ENCODE measurements around the gene SHISA3. TPM values are rescaled to one million over a fixed set of nuclear protein-coding genes. Genes with fewer than 3 reads are reported as not detected.

SHISA3 gene
- total RNA-seq, 1 donor: not detected

DNA sequence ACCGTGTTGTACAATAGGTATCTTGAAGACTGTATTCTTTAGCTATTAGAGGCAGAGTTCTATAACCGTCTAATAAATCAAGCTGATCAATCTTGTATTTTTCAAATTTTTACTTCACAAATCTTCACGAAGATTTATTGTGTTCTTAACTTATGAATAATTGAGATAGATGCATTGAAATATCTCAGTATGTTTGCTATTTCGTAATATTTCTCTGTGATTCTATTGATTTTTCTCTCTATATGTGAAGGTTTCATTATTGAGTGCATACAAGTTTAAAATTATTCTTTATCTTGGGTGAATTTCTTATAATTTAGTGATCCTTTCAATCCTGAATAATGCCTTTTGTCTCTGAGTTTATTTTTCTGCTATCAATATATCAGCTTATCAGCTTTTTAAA is 19.8 kb upstream of the SHISA3 start:
- Histone ChIP-seq H3K27ac (ENCODE audit: low read depth, low read length) (no peak overlapping the region), H2AFZ (ENCODE audit: low read length) (no peak overlapping the region)

GRCh38 chr4:42381666-42382065 is 15.6 kb upstream of the SHISA3 start:
- Histone ChIP-seq H3K79me2 (ENCODE audit: insufficient read depth, low read length) (no peaks in the 10 kb centered on the region), H3K27me3 (ENCODE audit: insufficient read depth, low read length) (no peaks in the 10 kb centered on the region), H3K4me2 (ENCODE audit: insufficient read depth, low read length) (no peak overlapping the region), H3K4me3 (ENCODE audit: insufficient read depth, low read length) (no peak overlapping the region), H3K9me3 (ENCODE audit: low read depth, low read length) (no peaks in the 10 kb centered on the region), H3K36me3 (ENCODE audit: insufficient read depth, low read length) (no peaks in the 10 kb centered on the region), H2AFZ (ENCODE audit: low read length) (no peak overlapping the region), H3K27ac (ENCODE audit: low read depth, low read length) (no peak overlapping the region), H3K4me1 (ENCODE audit: insufficient read depth, low read length) (no peaks in the 10 kb centered on the region), H4K20me1 (ENCODE audit: insufficient read depth, low read length) (no peaks in the 10 kb centered on the region)
- DNase-seq (ENCODE audit: insufficient read length, low spot score, missing footprints): no peak
- TF ChIP-seq, protein P1, sequence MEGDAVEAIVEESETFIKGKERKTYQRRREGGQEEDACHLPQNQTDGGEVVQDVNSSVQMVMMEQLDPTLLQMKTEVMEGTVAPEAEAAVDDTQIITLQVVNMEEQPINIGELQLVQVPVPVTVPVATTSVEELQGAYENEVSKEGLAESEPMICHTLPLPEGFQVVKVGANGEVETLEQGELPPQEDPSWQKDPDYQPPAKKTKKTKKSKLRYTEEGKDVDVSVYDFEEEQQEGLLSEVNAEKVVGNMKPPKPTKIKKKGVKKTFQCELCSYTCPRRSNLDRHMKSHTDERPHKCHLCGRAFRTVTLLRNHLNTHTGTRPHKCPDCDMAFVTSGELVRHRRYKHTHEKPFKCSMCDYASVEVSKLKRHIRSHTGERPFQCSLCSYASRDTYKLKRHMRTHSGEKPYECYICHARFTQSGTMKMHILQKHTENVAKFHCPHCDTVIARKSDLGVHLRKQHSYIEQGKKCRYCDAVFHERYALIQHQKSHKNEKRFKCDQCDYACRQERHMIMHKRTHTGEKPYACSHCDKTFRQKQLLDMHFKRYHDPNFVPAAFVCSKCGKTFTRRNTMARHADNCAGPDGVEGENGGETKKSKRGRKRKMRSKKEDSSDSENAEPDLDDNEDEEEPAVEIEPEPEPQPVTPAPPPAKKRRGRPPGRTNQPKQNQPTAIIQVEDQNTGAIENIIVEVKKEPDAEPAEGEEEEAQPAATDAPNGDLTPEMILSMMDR (IDR thresholded peaks at IDR 0.05; ENCODE audit: extremely low read depth, low read depth, low read length): no peak

More for the DNA sequence above, 19.8 kb upstream of the SHISA3 start:
- H3K4me2 ChIP-seq (ENCODE audit: insufficient read depth, low read length): no peak overlapping the region
- H4K20me1 ChIP-seq (ENCODE audit: insufficient read depth, low read length): no peaks in the 10 kb centered on the region
- no peaks in the 10 kb centered on the region for H3K79me2 ChIP-seq (ENCODE audit: insufficient read depth, low read length)
- TF ChIP-seq, protein P1 (IDR thresholded peaks at IDR 0.05; ENCODE audit: extremely low read depth, low read depth, low read length): no peak
- H3K9me3 ChIP-seq (ENCODE audit: low read depth, low read length): no peaks in the 10 kb centered on the region
- no peaks in the 10 kb centered on the region for H3K27me3 ChIP-seq (ENCODE audit: insufficient read depth, low read length)
- no peak for DNase-seq (ENCODE audit: insufficient read length, low spot score, missing footprints)
- no peaks in the 10 kb centered on the region for H3K4me1 ChIP-seq (ENCODE audit: insufficient read depth, low read length)
- no peak overlapping the region for H3K4me3 ChIP-seq (ENCODE audit: insufficient read depth, low read length)
- H3K36me3 ChIP-seq (ENCODE audit: insufficient read depth, low read length): no peaks in the 10 kb centered on the region

GRCh38 chr4:42385516-42385915 is 11.8 kb upstream of the SHISA3 start:
- Histone ChIP-seq H3K27ac (ENCODE audit: low read depth, low read length) (no peak overlapping the region), H3K36me3 (ENCODE audit: insufficient read depth, low read length) (no peaks in the 10 kb centered on the region), H3K4me2 (ENCODE audit: insufficient read depth, low read length) (no peak overlapping the region), H3K4me1 (ENCODE audit: insufficient read depth, low read length) (no peaks in the 10 kb centered on the region), H3K79me2 (ENCODE audit: insufficient read depth, low read length) (no peaks in the 10 kb centered on the region), H2AFZ (ENCODE audit: low read length) (no peak overlapping the region), H3K9me3 (ENCODE audit: low read depth, low read length) (no peaks in the 10 kb centered on the region), H3K27me3 (ENCODE audit: insufficient read depth, low read length) (no peaks in the 10 kb centered on the region), H4K20me1 (ENCODE audit: insufficient read depth, low read length) (no peaks in the 10 kb centered on the region), H3K4me3 (ENCODE audit: insufficient read depth, low read length) (no peak overlapping the region)
- TF ChIP-seq, protein P1 (IDR thresholded peaks at IDR 0.05; ENCODE audit: extremely low read depth, low read depth, low read length): no peak
- no peak for DNase-seq (ENCODE audit: insufficient read length, low spot score, missing footprints)

GRCh38 chr4:42390622-42391354 is 6.5 kb upstream of the SHISA3 start:
- Histone ChIP-seq H3K9me3 (ENCODE audit: low read depth, low read length) (no peaks in the 10 kb centered on the region), H2AFZ (ENCODE audit: low read length) (no peak overlapping the region), H3K27ac (ENCODE audit: low read depth, low read length) (no peak overlapping the region), H3K79me2 (ENCODE audit: insufficient read depth, low read length) (no peaks in the 10 kb centered on the region), H3K4me2 (ENCODE audit: insufficient read depth, low read length) (no peak overlapping the region), H3K4me1 (ENCODE audit: insufficient read depth, low read length) (no peaks in the 10 kb centered on the region), H3K27me3 (ENCODE audit: insufficient read depth, low read length) (no peaks in the 10 kb centered on the region), H3K36me3 (ENCODE audit: insufficient read depth, low read length) (no peaks in the 10 kb centered on the region), H4K20me1 (ENCODE audit: insufficient read depth, low read length) (no peaks in the 10 kb centered on the region), H3K4me3 (ENCODE audit: insufficient read depth, low read length) (no peak overlapping the region)
- TF ChIP-seq, protein P1 (IDR thresholded peaks at IDR 0.05; ENCODE audit: extremely low read depth, low read depth, low read length): no peak
- no peak for DNase-seq (ENCODE audit: insufficient read length, low spot score, missing footprints)
